Ureter (tissue), 1 donor: ENCODE results near the gene GASK1B. TPM values are rescaled to one million over a fixed set of nuclear protein-coding genes. Genes with fewer than 3 reads are reported as not detected.
A peak's percentile ranks its signal among the peaks of the same experiment; 100 is the strongest.

Experiments
- DNase-seq: peaks from one replicate; pipeline ENCODE4 v3.0.0-alpha.2; 2020; ENCODE audit warnings: low spot score
- total RNA-seq: library from RNA; stranded (reverse); gene quantifications from one replicate; pipeline ENCODE4 v1.2.4, GENCODE V29; 2023
- donor health status: DM: yes; HTN: yes; CAD: no.

GASK1B gene
- total RNA-seq, 1 donor from 2014 or later: 30.8 TPM

DNA sequence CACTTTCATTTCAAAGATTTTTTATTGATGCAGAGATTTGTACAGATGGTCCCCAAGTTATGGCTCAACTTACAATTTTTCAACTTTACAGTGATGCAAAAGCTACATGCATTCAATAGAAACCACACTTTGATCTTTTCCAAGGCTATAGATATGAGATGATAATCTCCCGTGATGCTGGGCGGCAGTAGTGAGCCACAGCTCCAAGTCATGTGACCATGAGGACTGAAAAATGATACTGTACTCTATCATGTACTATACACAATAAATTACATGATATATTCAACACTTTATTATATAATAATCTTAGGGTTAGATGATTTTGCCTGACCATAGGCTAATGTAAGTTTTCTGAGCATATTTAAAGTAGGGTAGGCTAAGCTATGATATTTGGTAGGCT lies 14.0 kb upstream of the GASK1B start:
- DNase-seq: no peak

DNA sequence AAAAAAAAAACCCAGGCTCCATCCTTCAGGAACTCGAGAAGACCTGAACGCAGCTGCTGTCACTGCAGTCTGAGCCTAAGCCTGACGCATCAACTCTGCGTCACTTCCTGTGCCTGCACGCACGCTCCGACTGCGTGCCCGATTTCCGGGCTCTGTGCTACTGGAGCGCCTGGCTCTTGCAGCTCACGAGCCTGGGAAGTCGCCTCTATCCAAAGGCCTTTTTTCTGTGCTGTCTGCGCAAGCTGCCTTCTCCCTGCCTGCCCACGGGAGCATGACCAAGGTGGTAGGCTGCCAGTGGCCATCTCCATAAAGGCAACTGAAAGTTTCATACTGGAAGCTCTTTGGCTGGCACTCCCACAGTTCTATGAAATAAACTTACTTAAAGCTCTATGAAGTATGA lies 9.9 kb upstream of the GASK1B start:
- DNase-seq: no peak

DNA sequence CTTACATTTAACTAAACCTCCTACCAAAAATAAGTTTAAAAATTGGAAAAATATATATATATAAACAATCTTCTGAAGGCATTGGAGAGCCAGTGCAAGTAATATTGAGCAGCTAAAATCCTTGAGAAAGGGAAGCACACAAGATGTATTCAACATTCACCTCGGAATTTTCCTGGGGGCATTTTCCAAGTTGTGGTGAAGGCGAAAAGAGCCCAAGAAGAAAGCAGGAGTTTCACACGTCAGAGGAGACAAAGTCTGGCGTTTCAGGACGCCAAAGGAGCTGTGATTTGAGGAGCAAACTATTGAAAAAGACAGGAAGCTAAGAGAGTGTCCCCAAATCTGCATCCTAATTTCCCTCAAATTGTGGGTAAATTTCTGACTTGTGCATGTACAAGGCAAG lies 9.1 kb upstream of the GASK1B start:
- no peak for DNase-seq

DNA sequence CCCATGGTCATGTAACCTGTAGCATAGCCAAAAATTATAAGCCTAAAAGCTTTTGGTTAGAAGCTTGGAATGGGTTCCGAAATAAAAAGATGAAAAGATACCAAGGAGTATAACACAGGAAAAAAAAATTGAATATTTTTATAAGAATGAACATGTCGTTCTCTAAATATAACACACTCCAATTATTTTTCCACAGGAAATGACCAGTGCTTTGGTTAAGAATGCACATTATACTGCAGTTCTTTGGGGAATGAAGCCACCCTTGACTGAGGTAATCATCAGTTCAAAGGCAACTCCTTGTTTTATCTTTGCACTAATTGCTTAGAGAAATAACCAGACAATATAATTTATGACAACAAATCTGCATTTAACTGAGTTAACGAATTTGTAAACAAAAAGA lies 6.6 kb upstream of the GASK1B start:
- DNase-seq: no peak

DNA sequence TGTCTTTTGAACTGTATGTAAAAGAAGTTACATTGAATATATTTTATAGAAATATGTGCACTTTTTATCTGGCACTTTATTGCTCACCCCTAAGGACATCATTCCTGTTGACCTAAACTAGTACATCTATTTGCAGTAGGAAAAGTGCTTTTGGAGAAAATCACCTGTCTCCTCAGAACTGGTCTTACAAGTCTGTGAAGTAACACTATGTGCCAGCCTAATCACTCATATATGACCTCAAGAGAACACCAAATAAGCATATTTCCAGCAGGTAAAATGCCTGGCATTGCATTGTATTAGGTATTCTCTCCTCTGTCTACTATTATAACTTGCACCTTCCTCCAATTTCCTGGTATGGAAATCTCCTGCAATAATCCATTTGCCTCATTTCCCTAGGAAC lies 4.0 kb upstream of the GASK1B start:
- no peak for DNase-seq

DNA sequence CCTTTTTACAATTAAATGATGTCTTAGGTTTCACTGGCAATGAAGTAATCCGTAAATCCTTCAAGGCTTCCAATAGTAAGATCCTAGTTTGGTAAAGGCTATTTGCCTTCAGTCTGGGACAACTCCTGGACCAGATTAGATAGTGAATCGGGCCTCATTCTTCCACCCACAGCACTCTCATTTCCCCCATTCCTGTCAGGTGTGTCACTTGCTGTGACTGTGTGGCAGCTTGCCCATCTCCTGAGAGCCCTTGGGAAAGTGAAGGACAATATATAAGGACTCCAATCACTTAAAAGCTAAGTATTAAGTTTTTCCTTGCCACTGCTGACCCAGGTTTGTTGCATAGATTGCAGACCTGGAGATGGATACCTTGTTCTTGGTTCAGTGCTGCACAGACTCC lies 3.3 kb upstream of the GASK1B start:
- peak; percentile 47 for DNase-seq

DNA sequence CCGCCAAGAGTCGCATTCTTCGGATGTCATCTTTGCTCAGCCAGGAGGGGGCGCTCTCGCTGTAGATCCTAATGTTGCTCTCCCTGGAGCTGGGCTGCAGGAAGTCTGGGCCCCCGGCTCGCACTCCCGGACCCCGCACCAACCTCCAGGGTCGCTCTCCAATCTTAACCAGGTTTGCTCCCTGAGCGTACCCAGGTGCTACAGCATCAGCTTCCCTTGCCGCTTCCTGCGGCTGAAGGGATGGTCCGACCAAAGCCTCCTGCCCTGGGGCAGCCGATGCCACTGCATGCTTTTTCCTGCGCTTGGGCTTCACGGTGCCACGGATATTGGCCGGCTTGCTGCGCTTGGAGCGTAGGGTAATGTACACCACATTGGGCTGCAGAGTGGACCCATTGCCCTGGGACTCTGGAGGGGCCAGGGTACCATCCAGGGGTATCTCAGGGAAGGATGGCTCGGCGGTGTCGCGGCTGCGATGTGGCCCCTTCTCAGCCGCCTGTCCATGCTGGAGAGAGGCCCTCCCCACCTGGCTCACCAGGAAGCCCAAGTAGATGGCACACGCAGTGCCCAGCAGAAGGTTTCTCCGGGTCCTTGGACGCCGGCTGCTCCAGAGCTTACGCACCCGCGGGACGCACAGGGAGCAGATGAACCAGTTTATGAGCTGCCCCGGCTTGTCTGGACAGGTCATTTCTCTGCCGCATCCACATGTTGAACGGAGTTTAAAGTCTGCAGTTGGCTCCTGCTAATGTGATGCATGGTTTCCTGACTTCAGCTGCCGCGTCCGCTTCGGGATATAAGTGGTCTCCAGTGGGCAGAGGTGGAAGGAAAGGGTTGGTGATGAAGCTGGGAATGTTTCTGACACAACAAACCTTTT lies 1.9 kb downstream of the GASK1B start:
- DNase-seq: peak; percentile 73

DNA sequence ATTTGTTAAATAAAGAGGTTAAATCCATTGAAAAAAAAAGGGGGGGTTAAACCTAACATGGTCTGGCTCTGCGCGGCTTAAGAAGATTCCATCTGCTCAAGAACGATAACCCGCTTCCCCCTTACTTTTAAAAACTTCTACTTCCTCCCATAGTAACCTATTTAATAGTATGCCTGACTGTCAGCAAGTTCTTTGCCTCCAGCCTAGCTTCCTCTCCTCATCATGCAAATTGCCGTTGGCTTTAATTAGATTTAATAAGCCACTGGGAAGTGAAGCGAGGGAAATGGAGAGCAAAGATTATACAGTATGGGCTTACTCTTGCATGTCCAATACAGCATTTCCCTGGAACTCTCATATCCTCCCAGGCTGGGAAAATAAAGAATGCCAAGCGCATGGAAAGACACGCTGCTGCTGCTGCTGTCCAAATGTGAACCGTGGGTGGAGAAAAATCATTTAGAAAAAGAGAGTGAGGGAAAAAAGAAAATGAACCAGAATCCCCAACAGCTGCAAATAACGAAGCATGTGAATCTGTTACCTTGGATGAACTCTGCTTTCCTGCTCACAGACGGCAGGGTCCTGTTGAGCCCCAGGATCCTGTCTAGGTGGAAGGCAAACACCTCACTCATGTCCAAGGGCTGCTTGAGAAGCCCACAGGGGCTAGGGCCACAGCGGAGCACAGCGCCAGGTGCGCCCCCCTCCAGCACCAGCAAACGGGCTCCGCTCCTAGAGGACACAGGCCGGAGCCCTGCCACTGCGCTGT lies 2.7 kb downstream of the GASK1B start:
- DNase-seq: no peak

DNA sequence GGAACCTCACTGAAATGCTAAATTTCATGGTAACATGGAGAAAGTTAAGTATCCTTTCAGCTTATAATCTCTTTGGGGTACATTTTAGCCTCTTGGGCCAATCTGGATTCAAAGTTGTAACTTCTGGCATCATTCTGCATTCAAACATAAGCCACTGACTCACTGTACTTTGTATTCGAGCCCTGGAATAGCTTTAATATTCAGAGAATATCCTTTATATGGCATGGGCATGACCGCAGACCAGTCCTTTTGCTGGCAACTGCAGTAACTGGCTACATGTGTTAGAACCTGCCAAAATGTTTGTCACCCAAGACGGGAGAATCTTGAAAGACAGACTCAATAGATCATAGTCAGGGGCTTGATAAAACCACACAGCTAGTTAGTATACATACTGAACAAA lies 3.3 kb downstream of the GASK1B start:
- no peak for DNase-seq

DNA sequence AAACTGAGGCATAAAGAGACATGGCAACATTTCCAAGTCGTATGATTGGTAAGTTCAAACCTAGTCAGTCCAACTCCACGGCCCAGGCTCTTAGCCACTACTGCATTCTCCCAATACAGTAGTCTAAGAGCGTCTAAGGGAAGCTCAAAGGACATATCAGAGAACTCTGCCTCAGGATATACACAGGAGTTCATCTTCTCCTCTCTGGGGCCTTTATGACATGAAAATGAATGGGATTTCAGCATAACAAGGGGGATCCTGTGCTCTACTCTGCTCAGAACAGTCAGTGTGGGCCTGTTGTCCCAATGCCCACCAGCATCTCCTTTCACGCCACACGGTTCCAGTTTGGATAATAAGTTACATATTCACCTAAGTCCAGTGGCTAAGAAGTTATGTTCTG lies 4.2 kb downstream of the GASK1B start:
- no peak for DNase-seq

DNA sequence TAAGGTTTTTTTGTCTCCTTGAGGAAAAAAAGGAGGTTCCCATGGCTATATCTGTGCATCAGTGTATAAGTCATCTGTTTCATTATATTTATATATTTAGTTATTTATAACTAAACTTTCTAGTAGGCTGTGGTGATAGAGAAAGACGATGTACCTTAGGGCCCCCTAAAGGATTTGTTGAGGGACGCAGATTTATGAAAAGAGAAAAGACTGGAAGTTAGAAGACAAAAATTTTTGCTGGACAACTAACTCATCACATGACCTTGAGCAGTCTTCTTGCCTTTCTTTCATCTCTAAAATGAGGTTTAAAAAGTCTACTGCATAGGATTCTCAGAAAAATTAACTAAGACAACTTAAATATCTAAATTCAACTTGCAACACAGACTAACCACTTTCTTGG lies 6.1 kb downstream of the GASK1B start:
- DNase-seq: no peak

DNA sequence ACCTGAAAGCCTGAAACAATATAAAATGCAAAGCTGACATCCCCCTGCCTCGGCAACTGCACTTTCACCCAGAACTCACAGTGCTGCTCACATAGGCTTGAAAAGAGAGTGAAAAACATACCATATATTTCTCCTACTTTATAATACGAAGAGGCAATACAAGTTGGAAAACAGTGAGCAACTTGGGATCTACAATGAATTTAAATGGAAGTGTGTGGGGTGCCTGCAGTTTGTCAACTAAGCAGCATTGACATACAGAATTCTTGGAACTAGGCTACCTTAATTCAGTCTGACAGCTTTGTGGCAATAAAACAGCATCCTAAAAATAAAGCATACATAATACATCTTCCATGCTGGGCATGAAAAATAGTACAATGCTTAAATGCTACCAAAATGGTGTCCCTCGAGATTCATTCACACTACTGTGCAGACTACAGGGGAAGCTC lies 8.0 kb downstream of the GASK1B start:
- no peak for DNase-seq

DNA sequence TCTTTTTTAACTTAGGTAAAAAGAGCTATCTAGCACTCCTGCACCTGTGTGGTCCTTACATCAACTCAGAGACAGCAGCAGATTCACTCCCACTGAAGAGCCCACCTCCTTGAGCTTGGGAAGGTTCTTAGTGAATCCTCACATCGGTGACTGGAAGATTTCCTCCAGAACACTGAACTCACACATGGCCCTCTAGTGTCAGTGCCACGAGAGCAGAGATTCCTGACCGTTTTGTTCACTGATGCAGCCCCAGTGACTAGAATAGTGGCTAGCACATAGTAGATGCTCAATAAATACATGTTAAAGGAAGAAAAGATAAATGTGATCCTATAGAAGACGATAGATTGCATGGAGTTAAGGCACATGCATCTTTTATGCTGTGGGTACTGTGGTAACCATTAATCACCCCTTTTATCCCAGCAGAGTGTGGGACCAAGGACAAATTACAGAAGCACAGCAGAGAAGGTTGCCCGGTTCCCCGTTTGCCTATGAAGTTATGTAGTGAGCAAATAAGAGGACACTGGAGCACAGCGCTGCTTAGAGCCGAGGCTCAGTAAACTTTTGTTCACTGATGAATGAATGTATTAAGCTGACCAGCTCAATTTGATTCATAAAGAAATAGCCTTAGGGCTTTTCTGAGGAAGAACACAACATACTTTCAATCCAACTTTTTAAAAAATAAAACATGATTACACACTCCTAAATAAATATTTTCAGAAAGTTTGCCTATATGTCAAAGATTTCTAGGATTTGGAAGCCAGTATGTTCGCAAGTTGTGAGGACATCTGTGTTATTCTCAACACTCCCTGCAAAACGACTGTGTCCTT lies 8.7 kb downstream of the GASK1B start:
- no peak for DNase-seq

DNA sequence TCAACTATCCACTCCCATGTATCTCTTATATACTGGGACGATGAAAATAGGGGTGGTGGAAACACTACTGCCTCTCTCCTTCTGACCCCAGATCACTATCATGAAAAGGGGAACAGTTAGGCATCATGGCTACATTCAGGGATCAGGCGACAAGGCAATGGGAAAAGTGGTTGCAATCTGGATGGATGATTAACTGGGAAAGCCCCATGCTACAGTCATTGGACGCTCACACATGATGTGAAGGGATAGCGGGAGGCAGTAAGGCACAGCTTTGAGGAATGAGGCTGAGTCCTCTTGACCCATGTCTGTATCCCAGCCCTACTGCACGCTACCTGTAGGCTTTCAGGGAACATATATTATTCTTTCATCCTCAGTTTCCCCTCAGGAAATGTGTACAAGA lies 10.2 kb downstream of the GASK1B start:
- no peak for DNase-seq

DNA sequence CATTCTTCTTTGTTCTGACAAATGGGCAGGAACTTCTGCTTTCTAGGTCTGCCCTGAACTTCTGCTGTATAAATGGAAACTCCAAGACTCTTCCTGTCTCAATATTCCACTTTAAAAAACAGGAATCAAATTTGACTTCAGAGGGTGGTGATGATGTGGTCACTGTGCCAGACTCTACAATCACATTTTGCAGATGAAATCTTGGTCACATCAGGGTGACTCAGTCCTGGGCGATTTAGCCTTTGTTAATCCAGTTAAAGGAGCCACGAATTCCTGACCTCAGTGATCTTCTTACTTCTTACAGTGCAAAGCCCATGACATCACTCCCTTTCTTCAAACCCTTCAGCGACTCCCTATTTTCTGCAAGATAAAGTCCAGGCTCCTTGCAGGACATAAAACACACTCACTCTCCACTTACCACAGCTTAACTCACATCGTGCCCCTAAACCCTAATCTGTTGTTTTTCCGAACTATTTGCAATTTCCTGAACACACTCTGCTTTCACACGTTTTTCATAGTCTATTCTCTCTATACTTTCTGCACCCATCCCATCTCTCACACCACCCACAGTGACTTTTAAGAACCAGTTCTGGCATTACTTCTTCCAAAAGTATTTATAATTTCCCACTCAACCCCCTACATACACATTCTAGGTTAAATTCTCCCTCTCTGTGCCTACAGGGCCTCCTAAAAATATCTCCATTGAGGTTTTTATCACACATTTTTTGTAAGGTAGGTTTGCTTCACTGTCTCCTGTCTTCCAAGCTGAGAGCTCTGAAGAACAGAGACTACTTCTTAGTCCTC lies 11.1 kb downstream of the GASK1B start:
- DNase-seq: no peak

DNA sequence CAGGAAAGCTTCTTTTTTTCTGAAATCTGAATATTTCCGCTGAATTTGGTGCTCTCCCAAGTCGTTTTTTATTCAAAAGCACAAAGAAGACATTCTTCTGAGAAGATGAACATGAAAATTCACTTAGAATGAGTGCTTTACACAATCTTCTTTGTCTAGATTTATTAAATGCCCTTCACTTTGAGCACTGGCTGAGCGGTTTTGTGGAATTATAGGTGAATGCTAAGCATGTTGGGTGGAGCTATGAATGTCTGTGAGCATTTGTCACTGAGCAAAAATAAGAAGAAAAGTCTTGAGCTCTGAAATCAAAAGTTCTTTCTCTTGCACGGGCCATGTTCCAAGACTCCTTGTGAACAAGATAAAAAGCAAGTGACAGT lies 13.1 kb downstream of the GASK1B start:
- no peak for DNase-seq

DNA sequence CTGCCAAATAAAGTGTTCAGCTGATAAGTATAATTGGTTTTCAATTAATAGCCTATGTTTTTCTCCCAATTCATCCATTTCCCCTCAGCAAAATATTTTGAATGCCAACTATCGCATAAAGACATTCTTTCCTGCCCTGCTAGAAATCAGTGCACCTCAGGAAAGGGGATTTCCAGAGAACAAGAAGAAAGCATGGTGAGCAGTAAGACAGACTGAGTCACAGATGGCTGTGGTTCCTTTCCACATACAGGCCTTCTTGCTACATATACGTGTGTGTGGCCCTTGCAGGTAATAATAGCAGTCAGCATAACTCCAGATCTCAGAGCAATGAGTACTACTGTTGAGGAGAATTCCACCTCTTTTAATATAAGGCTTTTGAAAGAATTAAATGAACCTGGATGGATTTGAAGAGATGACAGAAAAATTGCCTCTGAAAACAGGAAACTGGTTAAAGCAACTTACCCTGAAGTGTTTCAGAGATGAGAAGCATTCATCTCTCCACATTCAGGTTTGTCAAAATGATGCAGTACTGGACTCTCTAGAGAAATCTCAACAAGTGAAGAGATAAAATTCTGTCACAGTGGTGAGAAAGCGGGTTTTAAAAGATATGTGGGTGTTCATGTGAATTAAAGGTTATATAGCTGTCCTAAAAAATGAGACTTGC lies 13.6 kb downstream of the GASK1B start:
- DNase-seq: no peak

DNA sequence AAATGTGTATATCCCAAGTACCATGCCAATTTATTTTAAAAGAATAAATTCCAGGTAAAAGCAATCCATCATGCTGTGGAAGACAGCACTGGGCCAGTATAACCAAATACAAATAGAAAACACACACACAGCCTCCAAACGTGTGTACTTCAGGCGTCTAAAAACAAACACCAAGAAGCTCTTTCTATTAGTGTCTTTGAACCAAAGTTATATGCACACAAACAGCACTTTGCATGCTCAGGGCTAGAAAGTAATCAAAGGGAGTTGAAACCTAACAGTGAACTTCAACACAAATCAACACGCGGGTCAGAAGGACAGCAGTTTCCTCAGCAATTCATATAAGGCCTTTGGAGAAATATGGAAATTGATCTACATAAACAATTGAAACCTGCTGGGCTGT lies 15.4 kb downstream of the GASK1B start:
- no peak for DNase-seq

DNA sequence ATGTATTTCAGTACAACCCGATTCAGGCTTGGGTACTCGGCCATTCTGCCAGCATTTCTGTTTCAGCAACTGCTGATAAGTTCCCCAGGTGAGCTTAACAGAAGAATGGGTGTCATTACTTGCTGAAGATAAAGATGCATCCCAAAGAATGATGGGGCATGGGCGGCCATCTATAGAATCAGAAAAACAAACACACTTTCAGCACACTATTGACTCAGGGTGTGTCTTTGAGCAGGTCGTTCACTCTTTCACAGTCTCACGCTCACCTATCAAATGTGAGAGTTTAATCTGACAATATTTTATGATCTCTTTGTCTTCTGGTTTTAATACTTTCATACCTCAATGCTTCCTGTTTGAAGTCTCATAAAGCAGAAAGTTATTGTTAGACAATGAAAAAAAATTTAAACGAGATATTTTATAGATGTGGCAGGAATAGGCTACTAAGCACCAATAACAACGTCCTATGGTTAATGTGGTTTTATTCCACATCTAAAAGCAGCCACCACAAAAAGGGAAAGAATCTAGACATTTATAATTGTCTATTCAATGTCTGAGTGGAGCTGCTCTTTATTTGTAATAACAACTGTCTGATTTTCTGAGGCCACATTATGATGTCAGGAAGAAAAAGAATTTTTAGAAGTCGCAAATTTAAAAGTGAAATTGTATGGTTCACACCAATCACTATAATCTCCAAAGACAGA lies 17.0 kb downstream of the GASK1B start:
- no peak for DNase-seq

DNA sequence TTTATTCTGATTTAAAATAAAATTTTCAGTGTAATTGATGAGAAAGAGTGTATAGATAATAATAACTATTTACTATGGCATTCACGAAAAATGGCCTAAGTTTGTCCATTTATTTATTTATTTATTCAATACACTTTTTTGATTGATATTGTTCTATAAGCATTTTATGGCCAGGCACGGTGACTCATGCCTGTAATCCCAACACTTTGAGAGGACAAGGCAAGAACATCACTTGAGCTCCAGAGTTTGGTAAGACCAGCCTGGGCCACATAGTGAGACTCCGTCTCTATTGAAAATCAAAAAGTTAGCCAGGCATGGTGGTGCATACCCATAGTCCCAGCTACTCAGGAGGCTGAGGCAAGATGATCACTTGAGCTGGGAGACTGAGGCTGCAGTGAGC lies 25.7 kb downstream of the GASK1B start:
- DNase-seq: no peak
